Epidermal melanocyte (primary cell): ENCODE data around the gene GSAP.
A peak's percentile ranks its signal among the peaks of the same experiment; 100 is the strongest.

Experiments
- DNase-seq: peaks from one replicate; pipeline ENCODE4 v3.0.0; 2011; ENCODE audit warnings: low spot score; ENCODE audit not compliant: insufficient read length

The GSAP gene

DNA sequence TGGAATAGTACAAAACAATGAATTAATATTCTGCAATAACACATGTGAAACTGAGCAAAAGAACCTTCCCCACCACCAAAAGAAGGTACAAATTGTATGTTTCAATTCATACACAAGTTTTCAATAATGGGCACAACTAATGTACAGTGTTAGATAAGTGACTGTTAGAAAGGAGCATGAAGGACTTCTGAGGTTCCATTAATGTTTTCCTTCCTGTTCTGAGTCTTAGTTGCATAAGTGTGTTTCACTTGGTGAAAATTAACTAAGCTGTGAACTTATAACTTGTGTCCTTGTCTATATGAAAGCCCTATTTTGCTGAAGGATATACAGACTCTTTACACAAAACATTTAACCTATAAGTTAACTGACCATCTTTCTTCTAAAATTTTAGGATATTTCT lies 8.2 kb downstream of the GSAP start:
- no peak for DNase-seq

- no peak for DNase-seq
These were observed 9.7 kb downstream of the GSAP start for GRCh38 chr7:77406421-77406820.

- no peak for DNase-seq
These were observed 11.5 kb downstream of the GSAP start for GRCh38 chr7:77404641-77405040.

GRCh38 chr7:77403957-77404356 lies 12.2 kb downstream of the GSAP start:
- no peak for DNase-seq

- DNase-seq = no peak
These were observed 13.3 kb downstream of the GSAP start for GRCh38 chr7:77402818-77403217.

- DNase-seq = no peak
These were observed 15.1 kb downstream of the GSAP start for GRCh38 chr7:77401002-77401401.

GRCh38 chr7:77399816-77400215 lies 16.3 kb downstream of the GSAP start:
- no peak for DNase-seq

DNA sequence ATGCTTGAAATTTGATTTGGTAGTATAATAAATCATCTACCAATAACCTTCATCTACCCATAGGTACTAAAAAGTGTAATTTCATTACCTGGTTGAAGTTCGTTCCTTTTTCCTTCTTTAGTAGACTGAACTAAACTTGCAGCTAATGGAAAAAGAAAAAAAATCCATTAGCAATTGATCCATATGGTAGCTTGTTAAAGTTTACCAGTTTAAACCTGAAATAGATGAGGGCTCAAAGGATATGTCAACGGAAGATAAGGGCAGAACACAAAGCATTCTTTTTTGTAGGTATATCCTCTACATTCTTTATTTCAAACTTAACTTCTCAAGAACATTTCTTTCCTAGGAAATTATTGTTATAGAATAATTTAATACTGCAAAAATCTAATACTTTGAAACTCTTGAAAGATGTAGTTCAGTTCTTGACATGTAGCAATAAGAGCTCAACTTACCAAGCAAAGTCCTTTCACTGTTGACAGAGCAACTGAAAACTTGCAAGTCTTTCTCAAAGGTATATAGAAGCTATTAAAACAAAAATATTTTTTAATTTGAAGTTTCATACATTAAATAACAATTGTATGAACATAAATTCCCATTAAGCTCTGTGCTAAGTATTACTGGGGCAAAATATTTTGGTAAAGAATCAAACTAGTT lies 19.1 kb downstream of the GSAP start:
- no peak for DNase-seq

GRCh38 chr7:77395626-77396025 lies 20.5 kb downstream of the GSAP start:
- no peak for DNase-seq

DNA sequence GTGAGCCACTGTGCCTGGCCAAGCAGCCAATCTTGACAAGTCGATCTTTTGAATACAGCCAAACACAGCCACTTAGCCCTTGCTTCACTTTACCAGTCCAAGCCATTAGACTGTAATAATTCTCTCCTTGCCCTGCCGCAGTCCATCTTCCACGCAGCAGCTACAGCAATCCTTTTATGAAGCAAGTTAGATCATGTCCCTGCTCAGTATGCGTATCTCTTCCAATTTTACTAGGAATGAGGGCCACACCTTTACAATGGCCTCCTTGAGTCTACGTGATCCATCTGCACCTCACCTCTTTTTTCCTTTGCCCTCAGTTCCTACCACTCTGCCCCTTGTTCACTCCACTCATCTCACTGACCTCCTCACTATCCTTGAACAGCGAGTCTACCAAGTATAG lies 22.2 kb downstream of the GSAP start:
- no peak for DNase-seq

GRCh38 chr7:77393261-77393660 lies 22.9 kb downstream of the GSAP start:
- no peak for DNase-seq

DNA sequence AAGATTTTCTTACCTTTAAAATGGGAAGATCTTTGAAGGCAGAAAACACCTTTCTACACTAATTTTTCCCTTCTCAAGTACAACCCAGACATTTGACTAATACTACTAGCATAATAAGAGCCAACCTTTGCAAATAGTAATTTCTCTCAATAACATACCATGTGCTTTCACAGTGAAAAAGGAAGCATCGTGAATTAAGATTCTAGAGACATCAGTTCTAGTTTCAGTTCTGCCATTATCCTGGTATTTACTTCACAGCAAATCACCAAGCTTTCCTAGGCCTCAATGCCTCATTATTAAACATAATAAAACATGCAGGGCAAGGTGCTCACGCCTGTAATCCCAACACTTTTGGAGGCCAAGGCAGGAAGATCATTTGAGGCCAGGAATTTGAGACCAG lies 24.9 kb downstream of the GSAP start:
- no peak for DNase-seq

DNA sequence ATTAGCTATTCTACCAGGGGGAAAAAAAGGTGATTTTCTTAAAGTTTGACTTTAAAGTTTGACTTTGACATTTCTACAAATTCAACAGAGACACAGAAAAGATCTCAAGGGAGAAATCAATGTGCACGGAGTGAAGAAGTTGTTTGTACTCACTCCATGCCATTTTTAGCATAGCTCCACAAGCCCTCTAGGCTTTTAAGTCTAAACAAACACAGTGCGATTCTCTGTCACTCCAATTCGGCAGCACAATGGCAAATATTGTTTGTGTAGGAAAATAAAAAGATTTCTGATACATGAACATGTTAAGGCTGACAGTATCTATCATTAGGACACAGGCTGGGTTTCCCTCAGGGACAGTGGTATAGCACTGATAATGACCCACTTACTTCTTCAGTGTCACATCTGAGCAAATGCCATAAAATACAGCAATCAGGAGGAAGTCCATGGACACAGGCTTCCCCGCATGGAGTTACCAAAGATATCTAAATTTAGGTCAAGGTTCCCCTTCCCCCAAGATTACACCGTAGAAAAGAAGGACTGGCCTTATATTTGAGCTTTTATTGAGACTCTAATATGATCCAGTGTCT lies 28.0 kb downstream of the GSAP start:
- peak; percentile 41 for DNase-seq

GRCh38 chr7:77386165-77386822 lies 29.9 kb downstream of the GSAP start:
- no peak for DNase-seq

DNA sequence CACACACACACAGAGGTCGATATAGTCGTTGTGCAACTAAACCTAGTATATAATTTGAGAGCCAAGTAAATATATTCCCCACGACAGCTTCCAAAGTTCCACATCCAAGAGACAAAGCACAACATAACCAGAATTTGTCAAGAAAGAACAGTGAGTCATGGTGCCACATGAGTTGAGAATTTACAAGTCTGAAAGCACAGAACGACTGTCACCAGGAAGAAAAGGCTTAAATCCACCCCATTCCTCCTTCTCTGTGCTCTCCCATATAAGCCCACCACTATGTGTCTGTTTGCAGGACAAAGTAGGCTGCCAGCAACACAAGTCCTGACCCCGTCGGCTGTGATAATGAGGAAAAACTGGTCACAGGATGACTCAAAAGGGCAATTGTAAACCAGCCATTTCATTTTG lies 32.8 kb downstream of the GSAP start:
- no peak for DNase-seq

GRCh38 chr7:77382532-77382931 lies 33.6 kb downstream of the GSAP start:
- DNase-seq = no peak

- DNase-seq = no peak
These were observed 37.6 kb downstream of the GSAP start for GRCh38 chr7:77378584-77378983.

GRCh38 chr7:77370606-77371005 lies 45.5 kb downstream of the GSAP start:
- DNase-seq = no peak

DNA sequence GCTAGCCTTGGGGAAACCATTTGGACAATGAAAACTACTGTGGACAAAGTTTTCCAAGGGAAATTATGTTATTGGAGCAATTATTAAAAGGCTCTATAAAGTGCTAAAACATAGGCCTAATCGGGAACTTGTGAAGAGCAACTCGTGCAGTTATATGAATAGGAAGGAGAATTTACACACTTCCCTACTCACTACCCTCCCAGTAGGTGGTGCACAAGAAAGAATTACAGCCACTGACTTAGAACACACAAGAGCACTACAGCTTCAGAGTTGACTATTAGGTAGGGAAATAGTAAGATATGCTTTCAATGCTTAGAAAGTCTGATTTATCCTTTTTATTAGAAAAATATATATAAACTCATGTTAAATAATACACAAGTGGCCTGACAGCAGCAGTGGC lies 47.2 kb downstream of the GSAP start:
- no peak for DNase-seq

- DNase-seq = no peak
These were observed 48.2 kb downstream of the GSAP start for GRCh38 chr7:77367976-77368375.

DNA sequence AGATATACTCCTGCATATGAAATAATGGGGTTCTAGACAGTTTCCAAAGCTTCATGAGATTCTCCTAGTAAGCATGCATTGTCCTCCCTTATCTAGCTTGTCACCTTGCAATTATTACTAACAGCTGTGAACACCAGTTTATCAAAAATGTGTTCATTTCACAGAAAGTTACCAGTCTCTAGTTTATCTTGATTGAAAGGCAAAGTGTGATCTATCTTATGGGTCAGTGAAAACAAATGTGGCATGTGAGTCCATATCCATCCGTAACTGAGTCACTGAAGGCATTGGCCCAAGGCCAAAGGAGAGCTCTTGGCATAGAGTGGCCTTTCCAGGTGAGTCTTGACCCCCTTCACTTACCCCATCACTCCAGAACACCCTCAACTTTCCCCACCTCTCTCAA lies 53.2 kb downstream of the GSAP start:
- no peak for DNase-seq

DNA sequence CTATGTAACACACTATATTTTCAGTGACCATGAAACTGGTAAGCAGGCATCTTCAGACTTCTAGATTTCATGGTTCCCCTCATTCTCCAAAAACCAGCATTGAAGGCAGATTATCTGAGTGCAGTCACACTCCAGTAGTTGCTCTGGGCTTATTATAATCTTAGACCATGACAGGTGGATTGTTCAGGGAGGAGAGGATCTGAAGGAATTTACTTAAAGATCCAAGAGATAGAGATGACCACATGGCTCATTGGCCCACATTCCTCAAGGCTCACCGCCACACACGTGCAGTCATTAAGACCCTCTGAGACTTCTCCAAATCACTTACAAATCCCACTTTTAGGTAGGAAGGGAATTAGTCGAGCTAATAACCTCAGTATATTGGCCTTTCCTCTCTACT lies 55.2 kb downstream of the GSAP start:
- no peak for DNase-seq

DNA sequence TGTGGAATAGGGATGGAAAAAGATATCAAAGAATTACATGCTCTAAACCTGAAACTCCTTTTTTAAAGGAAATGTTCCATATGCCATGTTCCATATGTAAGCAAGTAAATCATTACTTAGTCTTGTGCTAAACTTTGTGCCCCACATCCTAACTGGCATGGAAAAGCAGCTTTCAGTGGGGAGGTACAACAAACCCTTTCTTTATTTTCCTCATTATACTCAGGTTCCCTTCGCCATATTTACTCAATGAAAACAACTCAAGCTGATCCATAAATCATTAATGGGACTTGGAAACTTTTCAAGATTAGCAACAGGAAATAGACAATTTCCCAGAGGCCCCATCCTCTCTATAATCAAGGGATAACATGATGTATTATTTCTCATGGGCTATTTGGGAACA lies 56.0 kb downstream of the GSAP start:
- DNase-seq = no peak
